Tibial nerve (tissue), 4 donors: ENCODE results near the gene IL17RD.

Experiments used
- EP300 ChIP-seq, 2 donors: sonication (generic); formaldehyde crosslinking; IDR thresholded peaks; one replicate each; pipeline ENCODE4 v1.6.1; 2017; ENCODE audit warnings: antibody characterized with exemption in 2 of 2, mild to moderate bottlenecking in 1 of 2
- POLR2A ChIP-seq, 2 donors: fragments of 450-650 bp; IDR thresholded peaks; one replicate each; pipeline ENCODE4 v1.6.1; 2017; ENCODE audit warnings: antibody characterized with exemption in 2 of 2, mild to moderate bottlenecking in 2 of 2, moderate library complexity in 2 of 2
- TF ChIP-seq, protein P1 (sequence below), 5 experiments: fragments of 200-600 bp in 3 of 5; fragments of 450-650 bp in 2 of 5; sonication (generic) in 3 of 5; IDR thresholded peaks; one replicate each; pipeline ENCODE4 v1.5.1; 2016 to 2019; ENCODE audit warnings: antibody characterized with exemption in 5 of 5, mild to moderate bottlenecking in 3 of 5, moderate library complexity in 2 of 5

DNA sequence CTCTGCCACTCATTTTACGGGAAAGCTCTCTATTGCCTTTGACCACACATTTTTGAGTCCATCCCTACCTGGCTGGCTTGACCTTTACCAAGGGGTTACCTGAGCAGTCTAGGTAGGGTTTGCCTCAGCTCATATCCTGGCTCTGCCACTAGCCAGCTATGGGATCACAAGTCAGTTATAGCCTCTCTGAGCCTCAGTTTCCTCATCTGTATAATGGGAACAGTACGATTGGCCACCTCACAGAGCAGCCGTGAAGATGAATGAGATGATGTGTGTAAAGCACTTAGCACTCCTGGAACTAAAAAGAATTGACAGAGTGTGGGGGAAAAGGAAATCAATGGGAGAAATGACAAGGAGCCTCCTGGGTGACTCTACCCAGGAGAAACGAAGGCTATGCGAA is 76.7 kb downstream of the IL17RD start:
- TF ChIP-seq, protein P1, sequence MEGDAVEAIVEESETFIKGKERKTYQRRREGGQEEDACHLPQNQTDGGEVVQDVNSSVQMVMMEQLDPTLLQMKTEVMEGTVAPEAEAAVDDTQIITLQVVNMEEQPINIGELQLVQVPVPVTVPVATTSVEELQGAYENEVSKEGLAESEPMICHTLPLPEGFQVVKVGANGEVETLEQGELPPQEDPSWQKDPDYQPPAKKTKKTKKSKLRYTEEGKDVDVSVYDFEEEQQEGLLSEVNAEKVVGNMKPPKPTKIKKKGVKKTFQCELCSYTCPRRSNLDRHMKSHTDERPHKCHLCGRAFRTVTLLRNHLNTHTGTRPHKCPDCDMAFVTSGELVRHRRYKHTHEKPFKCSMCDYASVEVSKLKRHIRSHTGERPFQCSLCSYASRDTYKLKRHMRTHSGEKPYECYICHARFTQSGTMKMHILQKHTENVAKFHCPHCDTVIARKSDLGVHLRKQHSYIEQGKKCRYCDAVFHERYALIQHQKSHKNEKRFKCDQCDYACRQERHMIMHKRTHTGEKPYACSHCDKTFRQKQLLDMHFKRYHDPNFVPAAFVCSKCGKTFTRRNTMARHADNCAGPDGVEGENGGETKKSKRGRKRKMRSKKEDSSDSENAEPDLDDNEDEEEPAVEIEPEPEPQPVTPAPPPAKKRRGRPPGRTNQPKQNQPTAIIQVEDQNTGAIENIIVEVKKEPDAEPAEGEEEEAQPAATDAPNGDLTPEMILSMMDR (IDR thresholded peaks at IDR 0.05), result no peak
- TF ChIP-seq EP300 (IDR thresholded peaks at IDR 0.05), result no peak
- no peak for TF ChIP-seq POLR2A (IDR thresholded peaks at IDR 0.05)
